ENCODE results near the gene SLFN12.

DNA sequence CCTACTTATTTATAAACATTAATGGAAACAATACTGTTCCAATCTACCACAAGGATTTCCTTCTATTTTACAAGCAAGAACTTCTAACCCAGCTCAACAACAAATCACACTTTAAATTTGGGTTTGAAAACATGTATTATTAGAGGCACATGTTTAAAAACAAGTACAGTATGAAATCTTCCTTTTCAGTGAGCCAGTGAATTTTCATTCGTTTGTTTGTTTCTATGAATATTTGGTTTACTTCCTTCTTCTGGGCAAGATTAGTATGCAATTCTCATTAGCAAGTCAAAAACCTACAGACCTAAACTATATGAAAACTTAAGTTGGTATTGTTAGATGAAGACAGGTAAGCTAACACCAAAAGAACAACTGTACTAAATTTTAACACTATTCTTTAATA, 25.7 kb downstream of the SLFN12 start:
- TF ChIP-seq POLR2A (IDR thresholded peaks at IDR 0.05) (no peak), CTCF (IDR thresholded peaks at IDR 0.05) (no peak), POLR2AphosphoS5 (IDR thresholded peaks at IDR 0.05) (no peak)

All from upper lobe of left lung (tissue), 4 donors.